ENCODE data around the gene WBP1.

WBP1 gene

GRCh38 chr2:74428675-74429074 is 29.6 kb upstream of the WBP1 start:
- TF ChIP-seq, protein P1, sequence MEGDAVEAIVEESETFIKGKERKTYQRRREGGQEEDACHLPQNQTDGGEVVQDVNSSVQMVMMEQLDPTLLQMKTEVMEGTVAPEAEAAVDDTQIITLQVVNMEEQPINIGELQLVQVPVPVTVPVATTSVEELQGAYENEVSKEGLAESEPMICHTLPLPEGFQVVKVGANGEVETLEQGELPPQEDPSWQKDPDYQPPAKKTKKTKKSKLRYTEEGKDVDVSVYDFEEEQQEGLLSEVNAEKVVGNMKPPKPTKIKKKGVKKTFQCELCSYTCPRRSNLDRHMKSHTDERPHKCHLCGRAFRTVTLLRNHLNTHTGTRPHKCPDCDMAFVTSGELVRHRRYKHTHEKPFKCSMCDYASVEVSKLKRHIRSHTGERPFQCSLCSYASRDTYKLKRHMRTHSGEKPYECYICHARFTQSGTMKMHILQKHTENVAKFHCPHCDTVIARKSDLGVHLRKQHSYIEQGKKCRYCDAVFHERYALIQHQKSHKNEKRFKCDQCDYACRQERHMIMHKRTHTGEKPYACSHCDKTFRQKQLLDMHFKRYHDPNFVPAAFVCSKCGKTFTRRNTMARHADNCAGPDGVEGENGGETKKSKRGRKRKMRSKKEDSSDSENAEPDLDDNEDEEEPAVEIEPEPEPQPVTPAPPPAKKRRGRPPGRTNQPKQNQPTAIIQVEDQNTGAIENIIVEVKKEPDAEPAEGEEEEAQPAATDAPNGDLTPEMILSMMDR (IDR thresholded peaks at IDR 0.05; ENCODE audit: low read length, missing control alignments): no peak
- no peak overlapping the region for H3K4me3 ChIP-seq (replicated peaks; ENCODE audit: low read depth, low read length)
- no peak for DNase-seq (ENCODE audit: low read depth)

DNA sequence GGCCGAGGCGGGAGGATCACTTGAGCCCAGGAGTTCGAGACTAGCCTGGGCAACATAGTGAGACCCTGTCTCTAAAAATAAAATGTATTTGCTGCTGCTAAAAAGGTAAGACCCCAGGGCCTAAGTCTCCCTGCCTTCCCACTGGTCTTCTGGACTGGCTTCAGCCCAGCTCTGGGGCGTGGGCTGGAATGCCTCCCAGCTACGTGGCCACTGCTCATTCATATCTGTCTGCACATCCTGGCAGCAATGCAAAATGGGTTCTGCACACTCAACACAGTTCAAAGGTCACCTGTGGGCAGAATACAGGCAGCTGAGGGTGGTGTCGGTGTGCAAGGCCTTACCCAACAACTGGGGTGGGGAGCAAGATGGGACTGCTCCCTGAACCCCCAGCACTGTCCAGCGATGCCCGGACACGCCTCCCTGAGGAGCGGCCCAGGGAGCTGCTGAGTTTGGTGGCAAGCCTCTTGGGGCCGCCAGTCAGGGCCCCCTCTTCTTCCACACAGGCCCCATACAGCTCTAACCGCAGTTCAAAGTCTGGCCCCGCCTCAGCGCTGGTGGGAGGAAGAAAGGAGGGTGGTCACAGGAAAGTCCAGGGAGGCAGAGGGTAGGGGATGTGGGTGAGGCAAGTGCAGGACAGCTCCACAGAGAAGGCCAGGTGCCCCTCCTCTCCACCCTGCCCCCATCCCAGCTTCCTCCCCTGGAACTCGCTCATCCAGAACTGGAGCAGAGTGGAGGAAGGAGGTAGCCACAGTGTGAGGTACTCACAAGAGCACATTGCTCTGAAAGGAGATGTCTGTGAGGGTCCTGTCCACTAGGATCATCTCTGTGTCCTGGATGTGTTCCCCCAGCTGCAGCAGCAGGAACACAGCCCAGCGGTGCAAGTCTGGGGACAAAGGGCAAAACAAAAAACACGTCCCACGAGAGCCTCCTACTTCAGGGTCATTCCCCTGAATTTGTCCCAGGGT is 28.5 kb upstream of the WBP1 start:
- TF ChIP-seq, protein P1 (IDR thresholded peaks at IDR 0.05; ENCODE audit: low read length, missing control alignments): no peak
- DNase-seq (ENCODE audit: low read depth): no peak
- H3K4me3 ChIP-seq (replicated peaks; ENCODE audit: low read depth, low read length): no peak overlapping the region

DNA sequence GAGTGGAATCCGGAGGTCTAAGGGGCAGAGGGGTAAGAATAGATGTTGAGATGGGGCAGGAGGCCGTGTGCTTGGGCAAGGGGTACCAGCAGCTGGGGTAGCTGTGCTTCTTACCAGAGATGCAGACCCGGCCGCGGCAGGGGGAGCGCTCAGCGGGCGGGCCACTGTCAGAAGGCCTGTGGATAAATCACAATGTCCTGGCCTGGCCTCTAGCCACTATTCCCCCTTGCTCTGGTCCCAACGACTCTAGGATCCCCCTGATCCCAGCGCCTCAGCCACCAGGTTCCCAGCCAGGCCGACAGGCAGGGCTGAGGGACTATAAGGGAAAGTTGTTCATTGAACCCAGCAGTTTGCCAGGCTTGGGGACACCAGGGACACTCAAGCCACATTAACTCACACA is 27.7 kb upstream of the WBP1 start:
- no peak for DNase-seq (ENCODE audit: low read depth)
- no peak overlapping the region for H3K4me3 ChIP-seq (replicated peaks; ENCODE audit: low read depth, low read length)
- TF ChIP-seq, protein P1 (IDR thresholded peaks at IDR 0.05; ENCODE audit: low read length, missing control alignments): no peak

GRCh38 chr2:74436111-74436805 is 22.0 kb upstream of the WBP1 start:
- H3K4me3 ChIP-seq (replicated peaks; ENCODE audit: low read depth, low read length): no peak overlapping the region
- DNase-seq (ENCODE audit: low read depth): no peak
- TF ChIP-seq, protein P1 (IDR thresholded peaks at IDR 0.05; ENCODE audit: low read length, missing control alignments): no peak

- no peak overlapping the region for H3K4me3 ChIP-seq (replicated peaks; ENCODE audit: low read depth, low read length)
- DNase-seq (ENCODE audit: low read depth): peak; percentile 26
- TF ChIP-seq, protein P1 (IDR thresholded peaks at IDR 0.05; ENCODE audit: low read length, missing control alignments): no peak
Observed at GRCh38 chr2:74436848-74437695, 21.2 kb upstream of the WBP1 start.

- TF ChIP-seq, protein P1 (IDR thresholded peaks at IDR 0.05; ENCODE audit: low read length, missing control alignments): no peak
- no peak for DNase-seq (ENCODE audit: low read depth)
- no peak overlapping the region for H3K4me3 ChIP-seq (replicated peaks; ENCODE audit: low read depth, low read length)
Observed at GRCh38 chr2:74438248-74438647, 20.0 kb upstream of the WBP1 start.
